Osteocyte (in vitro differentiated cells): ENCODE measurements around the gene C3orf22. TPM values are rescaled to one million over a fixed set of nuclear protein-coding genes. Genes with fewer than 3 reads are reported as not detected.

Source experiments
- DNase-seq: peaks from one replicate; pipeline ENCODE4 v3.0.0; 2021; ENCODE audit warnings: mixed read lengths; ENCODE audit not compliant: unreplicated experiment; ENCODE audit errors: extremely low spot score
- H3K27ac Mint-ChIP-seq: one replicate; pipeline ENCODE4 v1.8.0; 2021; ENCODE audit warnings: mild to moderate bottlenecking, mixed read lengths; ENCODE audit not compliant: unreplicated experiment
- H3K27me3 Mint-ChIP-seq: one replicate; pipeline ENCODE4 v1.8.0; 2021; ENCODE audit warnings: mixed read lengths; ENCODE audit not compliant: unreplicated experiment
- H3K36me3 Mint-ChIP-seq: one replicate; pipeline ENCODE4 v1.8.0; 2021; ENCODE audit warnings: mixed read lengths; ENCODE audit not compliant: unreplicated experiment
- H3K4me1 Mint-ChIP-seq: one replicate; pipeline ENCODE4 v1.8.0; 2021; ENCODE audit warnings: mixed read lengths; ENCODE audit not compliant: unreplicated experiment
- H3K4me3 Mint-ChIP-seq: one replicate; pipeline ENCODE4 v1.8.0; 2021; ENCODE audit warnings: mild to moderate bottlenecking, moderate library complexity, mixed read lengths; ENCODE audit not compliant: unreplicated experiment
- H3K9me3 Mint-ChIP-seq: one replicate; pipeline ENCODE4 v1.8.0; 2021; ENCODE audit warnings: mixed read lengths; ENCODE audit not compliant: unreplicated experiment
- CTCF ChIP-seq: fragments of 200-600 bp; sonication (generic); IDR thresholded peaks from 2 replicates; pipeline ENCODE4 v1.5.0; 2021; ENCODE audit warnings: antibody characterized with exemption, mild to moderate bottlenecking, moderate library complexity
- total RNA-seq: library from RNA; stranded (reverse); gene quantifications from 2 replicates; pipeline ENCODE4 v1.2.1, GENCODE V29; 2021

C3orf22 gene
- total RNA-seq, 1 donor from 2014 or later = not detected

DNA sequence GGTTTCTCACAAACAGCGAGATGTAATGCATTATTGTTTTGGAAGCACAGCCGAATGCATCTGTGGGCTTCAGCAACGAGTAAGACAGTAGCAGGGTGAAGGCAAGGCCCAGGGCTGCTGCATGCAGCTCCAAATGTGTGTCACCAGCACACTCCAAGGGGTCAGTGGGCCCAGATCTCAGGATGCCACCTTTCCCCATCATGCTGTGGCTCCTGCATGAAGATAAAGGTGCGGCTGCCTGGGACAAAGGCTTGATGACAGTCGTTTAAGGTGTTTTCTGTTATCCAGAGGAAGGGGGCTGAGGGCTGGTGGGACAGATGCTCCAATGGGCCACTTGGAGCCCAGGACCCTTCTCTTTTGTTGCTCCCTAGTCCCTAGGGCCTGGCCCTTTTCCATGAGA, 13.2 kb downstream of the C3orf22 start:
- no peaks in the 10 kb centered on the region for H3K9me3 Mint-ChIP-seq

GRCh38 chr3:126544596-126545281, 14.0 kb downstream of the C3orf22 start:
- no peak overlapping the region for H3K4me3 Mint-ChIP-seq
- no peak overlapping the region for H3K27ac Mint-ChIP-seq
- peaks cover 16% of the 10 kb centered on the region for H3K4me1 Mint-ChIP-seq
- no peak for TF ChIP-seq CTCF
- no peaks in the 10 kb centered on the region for H3K36me3 Mint-ChIP-seq
- peaks cover 27% of the 10 kb centered on the region for H3K27me3 Mint-ChIP-seq
- DNase-seq = peak; percentile 69
- peaks cover 4% of the 10 kb centered on the region for H3K9me3 Mint-ChIP-seq

More for the DNA sequence above, 13.2 kb downstream of the C3orf22 start:
- TF ChIP-seq CTCF = no peak
- Mint-ChIP-seq H3K4me1 (peaks cover 13% of the 10 kb centered on the region), H3K27me3 (peaks cover 27% of the 10 kb centered on the region), H3K4me3 (no peak overlapping the region), H3K36me3 (no peaks in the 10 kb centered on the region), H3K27ac (no peak overlapping the region)
- DNase-seq = no peak

DNA sequence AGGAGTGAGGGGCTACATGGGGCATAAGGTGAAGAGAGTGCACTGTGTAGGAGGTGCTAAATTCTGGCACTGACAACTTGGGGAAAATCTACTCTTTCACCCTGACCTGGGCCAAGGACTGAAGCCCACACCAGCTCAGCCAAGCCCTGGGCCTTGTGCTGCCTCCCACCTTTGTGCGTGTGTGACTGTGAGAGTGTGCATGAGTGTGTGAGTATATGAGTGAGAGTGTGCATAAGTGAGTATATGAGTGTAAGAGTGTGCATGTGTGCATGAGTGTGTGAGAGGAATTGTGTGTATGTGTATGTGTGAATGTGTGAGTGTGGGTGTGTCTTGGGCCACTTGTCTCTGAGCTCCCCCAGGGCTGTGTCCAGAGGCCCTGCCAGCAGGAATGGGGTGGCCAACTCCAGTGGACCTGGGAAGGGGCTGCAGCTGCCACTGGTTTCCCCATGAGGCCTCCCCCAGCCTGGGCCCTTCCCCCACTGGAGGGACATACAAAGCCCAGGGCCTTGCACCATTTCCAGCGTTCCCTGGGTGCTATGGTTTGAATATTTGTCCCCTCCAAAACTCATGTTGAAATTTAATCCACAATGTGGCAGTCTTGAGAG, 15.2 kb downstream of the C3orf22 start:
- no peak for TF ChIP-seq CTCF
- Mint-ChIP-seq H3K4me3 (no peak overlapping the region), H3K4me1 (peaks cover 18% of the 10 kb centered on the region), H3K9me3 (peaks cover 4% of the 10 kb centered on the region), H3K36me3 (no peaks in the 10 kb centered on the region), H3K27me3 (peaks cover 16% of the 10 kb centered on the region), H3K27ac (no peak overlapping the region)
- peak; percentile 78 for DNase-seq

DNA sequence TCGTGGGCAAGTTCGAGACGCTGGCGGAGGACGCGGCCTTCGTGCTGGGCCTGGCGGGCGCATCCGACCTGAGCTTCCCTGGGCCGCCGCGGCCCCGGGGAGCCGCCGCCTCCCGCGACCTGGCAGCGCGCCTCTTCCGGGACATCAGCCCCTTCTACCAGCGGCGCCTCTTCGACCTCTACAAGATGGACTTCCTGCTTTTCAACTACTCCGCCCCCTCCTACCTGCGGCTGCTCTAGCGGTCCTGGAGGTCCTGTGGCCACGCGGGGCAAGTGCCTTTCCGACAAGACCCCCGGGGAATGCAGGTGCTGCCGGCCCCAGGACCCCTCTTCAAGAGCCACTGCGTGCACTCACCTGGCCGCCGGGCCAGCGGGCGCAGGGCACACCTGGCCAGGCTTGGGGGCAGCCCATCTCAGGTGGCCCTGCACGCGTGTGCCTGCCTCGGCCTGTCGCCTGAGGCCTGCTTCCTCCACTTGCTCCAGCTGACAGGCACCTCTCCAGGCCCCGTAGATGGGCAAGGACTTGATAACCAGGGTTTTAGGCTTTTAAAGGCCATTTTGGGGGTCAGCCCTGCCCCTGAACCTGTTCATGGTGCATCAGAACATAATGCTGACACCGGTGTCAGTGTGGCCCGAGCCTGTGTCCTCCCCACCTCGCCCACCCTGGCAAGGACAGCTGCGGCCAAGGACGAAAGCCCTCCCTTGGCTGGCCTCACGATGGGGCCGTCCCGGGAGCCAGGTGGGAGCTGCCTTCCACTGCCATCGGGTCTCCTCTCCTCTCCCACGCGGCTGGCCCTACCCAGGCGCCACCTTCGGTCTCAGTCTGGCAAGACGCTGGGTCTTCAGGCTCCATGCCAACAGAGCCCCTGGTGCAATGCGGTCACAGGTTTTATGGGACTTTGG, 16.1 kb downstream of the C3orf22 start:
- no peak for TF ChIP-seq CTCF
- Mint-ChIP-seq H3K9me3 (peaks cover 4% of the 10 kb centered on the region), H3K4me3 (no peak overlapping the region), H3K36me3 (no peaks in the 10 kb centered on the region), H3K4me1 (peaks cover 20% of the 10 kb centered on the region), H3K27ac (no peak overlapping the region), H3K27me3 (peaks cover 13% of the 10 kb centered on the region)
- peak; percentile 82 for DNase-seq
